Neural progenitor cell (in vitro differentiated cells): Measurements from ENCODE around the gene KRT20.

ENCODE experiments used
- EZH2 ChIP-seq: fragments of 200-600 bp; sonication (generic); IDR thresholded peaks from 2 replicates; pipeline ENCODE4 v1.6.1; 2017; ENCODE audit warnings: antibody characterized with exemption, mild to moderate bottlenecking, moderate library complexity
- EZH2phosphoT487 ChIP-seq: fragments of 200-600 bp; sonication (generic); IDR thresholded peaks from 2 replicates; pipeline ENCODE4 v1.6.1; 2017; ENCODE audit warnings: antibody characterized with exemption
- TF ChIP-seq, protein P1 (sequence below): fragments of 200-600 bp; sonication (generic); IDR thresholded peaks from 2 replicates; pipeline ENCODE4 v1.5.1; 2017; ENCODE audit warnings: antibody characterized with exemption, mild to moderate bottlenecking

DNA sequence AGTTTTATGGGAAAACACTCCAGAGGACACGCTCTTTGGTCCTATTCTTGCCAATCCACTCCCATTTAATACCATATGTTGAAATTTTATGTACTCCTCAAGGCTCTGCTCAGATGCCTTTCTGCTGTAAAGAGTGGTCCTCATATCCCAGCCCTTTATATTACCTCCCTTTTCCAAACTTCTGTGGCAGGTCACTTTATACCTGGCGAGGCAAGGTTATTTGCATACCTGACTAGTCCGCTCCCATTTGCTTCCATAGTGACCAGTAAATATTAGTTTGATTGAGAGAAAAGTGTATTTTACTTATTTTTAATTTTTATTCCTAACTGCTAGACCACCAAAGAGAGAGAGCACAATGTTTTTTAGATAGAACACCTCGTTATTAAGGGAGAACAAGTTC lies 35.3 kb downstream of the KRT20 start:
- TF ChIP-seq, protein P1, sequence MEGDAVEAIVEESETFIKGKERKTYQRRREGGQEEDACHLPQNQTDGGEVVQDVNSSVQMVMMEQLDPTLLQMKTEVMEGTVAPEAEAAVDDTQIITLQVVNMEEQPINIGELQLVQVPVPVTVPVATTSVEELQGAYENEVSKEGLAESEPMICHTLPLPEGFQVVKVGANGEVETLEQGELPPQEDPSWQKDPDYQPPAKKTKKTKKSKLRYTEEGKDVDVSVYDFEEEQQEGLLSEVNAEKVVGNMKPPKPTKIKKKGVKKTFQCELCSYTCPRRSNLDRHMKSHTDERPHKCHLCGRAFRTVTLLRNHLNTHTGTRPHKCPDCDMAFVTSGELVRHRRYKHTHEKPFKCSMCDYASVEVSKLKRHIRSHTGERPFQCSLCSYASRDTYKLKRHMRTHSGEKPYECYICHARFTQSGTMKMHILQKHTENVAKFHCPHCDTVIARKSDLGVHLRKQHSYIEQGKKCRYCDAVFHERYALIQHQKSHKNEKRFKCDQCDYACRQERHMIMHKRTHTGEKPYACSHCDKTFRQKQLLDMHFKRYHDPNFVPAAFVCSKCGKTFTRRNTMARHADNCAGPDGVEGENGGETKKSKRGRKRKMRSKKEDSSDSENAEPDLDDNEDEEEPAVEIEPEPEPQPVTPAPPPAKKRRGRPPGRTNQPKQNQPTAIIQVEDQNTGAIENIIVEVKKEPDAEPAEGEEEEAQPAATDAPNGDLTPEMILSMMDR = no peak
- TF ChIP-seq EZH2 (no peak), EZH2phosphoT487 (no peak)
